Astrocyte (in vitro differentiated cells and primary cell): Measurements from ENCODE around the gene IRAK1.

ENCODE experiments used
- CTCF ChIP-seq: IDR thresholded peaks from 2 replicates; pipeline ENCODE4 v1.5.1; 2011; ENCODE audit warnings: low read depth, mild to moderate bottlenecking, inconsistent platforms, low read length, moderate library complexity; ENCODE audit not compliant: insufficient read depth
- EZH2 ChIP-seq: IDR thresholded peaks from 2 replicates; pipeline ENCODE4 v1.6.1; 2012; ENCODE audit warnings: mild to moderate bottlenecking, low read length, inconsistent platforms; ENCODE audit not compliant: insufficient read depth

GRCh38 chrX:154032653-154033052 is 13.0 kb upstream of the IRAK1 start:
- TF ChIP-seq EZH2 (no peak), CTCF (no peak)
